GM12878 (cell line): ENCODE measurements around the gene NRP2. TPM values are rescaled to one million over a fixed set of nuclear protein-coding genes. Genes with fewer than 3 reads are reported as not detected.

ENCODE experiments used
- ATAC-seq: fragments of 200-7000 bp; cut with Tn5 transposase; 3 replicates; pipeline ENCODE4 v1.9.1; 2020; ENCODE audit warnings: mild to moderate bottlenecking, moderate library complexity
- BruUV-seq: library from RNA; stranded (reverse); fragments of 400-500 nt; replicated peaks from 2 replicates; lab custom pipeline; 2021; lab: Mats Ljungman, UMichigan
- CTCF ChIA-PET: fragments of 300-600 bp; sonication (Branson Sonifier 250); formaldehyde crosslinking; extraction: SDS; loops from one replicate; lab custom pipeline; 2021; ENCODE audit warnings: inconsistent platforms; lab: Yijun Ruan, JAX
- POLR2A ChIA-PET: fragments of 350-600 bp; formaldehyde crosslinking; extraction: SDS; loops from one replicate; lab custom pipeline; 2021; ENCODE audit warnings: inconsistent platforms; lab: Charles Lee
- RAD21 ChIA-PET: fragments of 300-600 bp; sonication (Branson Sonifier 250); formaldehyde crosslinking; loops from one replicate; lab custom pipeline; 2023; ENCODE audit warnings: antibody characterized with exemption; ENCODE audit not compliant: unreplicated experiment; lab: Charles Lee
- SMC1A ChIA-PET: fragments of 300-600 bp; sonication (Branson Sonifier 250); formaldehyde crosslinking; loops from one replicate; lab custom pipeline; 2023; ENCODE audit not compliant: unreplicated experiment, uncharacterized antibody; lab: Charles Lee
- DNase-seq: peaks from one replicate; pipeline ENCODE4 v3.0.0-alpha.2; 2011; ENCODE audit warnings: low read depth, low spot score
- FAIRE-seq: peaks from 3 replicates; lab custom pipeline; 2011; peaks lifted over from hg19 to GRCh38; lab: Jason Lieb, UNC
- H2AFZ ChIP-seq: 2 replicates; pipeline ENCODE4 v1.6.0; 2011; ENCODE audit warnings: low read depth, low read length, control low read depth; ENCODE audit not compliant: control insufficient read depth
- H3K27ac ChIP-seq: 2 replicates; pipeline ENCODE4 v1.5.1; 2011; ENCODE audit warnings: control low read depth; ENCODE audit not compliant: control insufficient read depth, insufficient read depth
- H3K27me3 ChIP-seq, 2 experiments: replicated peaks in 1 of 2; 2 replicates each; pipeline versions ENCODE4 v1.6.0 to v1.6.1; 2011; ENCODE audit warnings: low read length in 1 of 2; ENCODE audit not compliant: control insufficient read depth in 2 of 2, insufficient read depth in 2 of 2
- H3K36me3 ChIP-seq, 2 experiments: 2 replicates each; pipeline ENCODE4 v1.5.1; 2011; ENCODE audit warnings: low read length in 1 of 2; ENCODE audit not compliant: control insufficient read depth in 2 of 2, insufficient read depth in 2 of 2
- H3K4me1 ChIP-seq: 2 replicates; pipeline ENCODE4 v1.6.1; 2011; ENCODE audit warnings: mild to moderate bottlenecking, low read length, moderate library complexity, mixed read lengths; ENCODE audit not compliant: control insufficient read depth, insufficient read depth
- H3K4me2 ChIP-seq: 2 replicates; pipeline ENCODE4 v1.6.0; 2011; ENCODE audit warnings: control low read depth; ENCODE audit not compliant: control insufficient read depth, insufficient read depth
- H3K4me3 ChIP-seq: fragments of 200-600 bp; sonication (generic); 2 replicates; pipeline ENCODE4 v1.5.1; 2016
- H3K79me2 ChIP-seq: 2 replicates; pipeline ENCODE4 v1.6.0; 2011; ENCODE audit warnings: low read length; ENCODE audit not compliant: control insufficient read depth, insufficient read depth
- H3K9ac ChIP-seq: 2 replicates; pipeline ENCODE4 v1.8.0; 2011; ENCODE audit warnings: low read length, control low read depth, mixed read lengths; ENCODE audit not compliant: control insufficient read depth, insufficient read depth
- H3K9me3 ChIP-seq: replicated peaks from 3 replicates; pipeline ENCODE4 v1.5.1; 2011; ENCODE audit warnings: mild to moderate bottlenecking, low read length; ENCODE audit not compliant: control insufficient read depth, insufficient read depth
- H4K20me1 ChIP-seq: 2 replicates; pipeline ENCODE4 v1.6.0; 2011; ENCODE audit not compliant: control insufficient read depth, insufficient read depth
- CBX3 ChIP-seq: fragments of 200-600 bp; sonication (generic); IDR thresholded peaks from 2 replicates; pipeline ENCODE4 v1.6.1; 2016; ENCODE audit warnings: low read depth, borderline replicate concordance
- CEBPB ChIP-seq, 2 experiments: fragments of 150-350 bp in 1 of 2; IDR thresholded peaks; 2 replicates each; pipeline ENCODE4 v1.6.1; 2012 to 2014; ENCODE audit warnings: low read depth in 2 of 2, low read length in 2 of 2, borderline replicate concordance in 1 of 2, inconsistent platforms in 1 of 2
- RAD21 ChIP-seq: IDR thresholded peaks from 2 replicates; pipeline ENCODE4 v1.6.1; 2011; ENCODE audit warnings: mild to moderate bottlenecking, low read depth, low read length, moderate library complexity; ENCODE audit not compliant: insufficient read depth
- SIN3A ChIP-seq: IDR thresholded peaks from 2 replicates; pipeline ENCODE4 v1.6.1; 2012; ENCODE audit warnings: low read depth, low read length, improper control_type of control experiment
- SIX5 ChIP-seq: IDR thresholded peaks from 2 replicates; pipeline ENCODE4 v1.6.1; 2011; ENCODE audit warnings: mild to moderate bottlenecking, low read depth, low read length, moderate library complexity; ENCODE audit not compliant: severe bottlenecking
- SKIL ChIP-seq: fragments of 450-650 bp; IDR thresholded peaks from 2 replicates; pipeline ENCODE4 v1.6.1; 2017; ENCODE audit warnings: mild to moderate bottlenecking, low read depth, inconsistent platforms; ENCODE audit not compliant: poor library complexity, severe bottlenecking
- TARDBP ChIP-seq: IDR thresholded peaks from 2 replicates; pipeline ENCODE4 v1.6.1; 2016; ENCODE audit warnings: borderline replicate concordance
- WGBS: methylation state at CpG from one replicate; pipeline ENCODE4 v1.1.6; 2016; ENCODE audit warnings: low lambda C conversion rate; ENCODE audit not compliant: insufficient replicate concordance, insufficient coverage; ENCODE audit errors: missing lambda C conversion rate; 5-methylcytosine and 5-hydroxymethylcytosine counted together
- in situ Hi-C: fragments of 300-500 bp; cut with MboI; formaldehyde crosslinking; loops from 9 replicates; pipeline ENCODE4 v1.14.3; 2018; ENCODE audit warnings: mixed read lengths
- intact Hi-C: fragments of 100-400 bp; cut with micrococcal nuclease; formaldehyde crosslinking; loops from one replicate; pipeline ENCODE4 v1.14.2; 2022; ENCODE audit not compliant: unreplicated experiment
- polyA plus RNA-seq, 11 experiments: library from polyadenylated mRNA; depleted of rRNA in 4 of 11; unstranded in 6 of 11; stranded (reverse) in 5 of 11; fragments of >200 nt; fragmentation: Nextera tagmentation in 4 of 11; fragmentation: Illumina TruSeq in 1 of 11; extraction: Ambion mirVana in 4 of 11; extraction: Trizol in 1 of 11; gene quantifications; 1 replicate in 1 of 11; 2 replicates in 10 of 11; pipeline versions ENCODE4 v1.2.1 to v1.2.3, GENCODE V29; 2011 to 2016; ENCODE audit warnings: inconsistent platforms in 2 of 11, missing spikeins in 2 of 11, low read depth in 1 of 11
- total RNA-seq, 4 experiments: library from RNA; depleted of rRNA in 3 of 4; stranded (reverse); fragments of >200 nt in 3 of 4; fragmentation: Illumina TruSeq in 1 of 4; extraction: Trizol in 1 of 4; gene quantifications; 2 replicates each; pipeline versions ENCODE4 v1.2.1 to v1.2.3, GENCODE V29; 2013 to 2021
- TF ChIP-seq, protein P1 (sequence below): fragments of 450-650 bp; IDR thresholded peaks from 2 replicates; pipeline ENCODE4 v1.6.1; 2018; ENCODE audit warnings: borderline replicate concordance, mild to moderate bottlenecking; ENCODE audit not compliant: partially characterized antibody
- TF ChIP-seq, protein P2 (sequence below): fragments of 450-650 bp; IDR thresholded peaks from 2 replicates; pipeline ENCODE4 v1.6.1; 2016; ENCODE audit warnings: mild to moderate bottlenecking, moderate library complexity, borderline replicate concordance
- TF ChIP-seq, protein P3 (sequence below): fragments of 450-650 bp; IDR thresholded peaks from 2 replicates; pipeline ENCODE4 v1.6.1; 2016; ENCODE audit warnings: mild to moderate bottlenecking

Gene NRP2
- total and polyA plus RNA-seq, 10 of the 15 experiments (the other 5 are each of a cell fraction or from before 2014, with no cell fraction given), result 0.06 to 1.2 (median 0.46) TPM

GRCh38 chr2:205835923-205836322 is 153.6 kb downstream of the NRP2 start (continued):
- no peak for TF ChIP-seq SIX5
- TF ChIP-seq, all 136 proteins: peak for 0

GRCh38 chr2:205836477-205837221 is 154.3 kb downstream of the NRP2 start:
- POLR2A ChIA-PET, result no interaction called here
- FAIRE-seq (no peak), ATAC-seq (no peak), DNase-seq (no peak)
- Histone ChIP-seq H3K27me3 (no peaks in the 10 kb centered on the region), H3K36me3 (no peaks in the 10 kb centered on the region), H3K79me2 (no peaks in the 10 kb centered on the region), H3K4me3 (no peak overlapping the region), H3K4me2 (no peak overlapping the region), H2AFZ (no peak overlapping the region), H4K20me1 (no peaks in the 10 kb centered on the region), H3K9ac (no peak overlapping the region), H3K27ac (no peak overlapping the region), H3K9me3 (no peaks in the 10 kb centered on the region), H3K4me1 (no peaks in the 10 kb centered on the region)
- SMC1A ChIA-PET, result no interaction called here
- BruUV-seq, result no TSS peak
- in situ Hi-C loops (no loop called here), intact Hi-C loops (no loop called here)
- 32% methylated on average over 12 of the region's 13 CpGs for WGBS
- RAD21 ChIA-PET, result no interaction called here
- CTCF ChIA-PET, result interaction anchor here (0.8 to 1.1 kb wide), 2 partner anchors 12 to 24 kb away, joined by 3 read pairs; no protein-coding TSS in a partner anchor
- TF ChIP-seq, protein P1, sequence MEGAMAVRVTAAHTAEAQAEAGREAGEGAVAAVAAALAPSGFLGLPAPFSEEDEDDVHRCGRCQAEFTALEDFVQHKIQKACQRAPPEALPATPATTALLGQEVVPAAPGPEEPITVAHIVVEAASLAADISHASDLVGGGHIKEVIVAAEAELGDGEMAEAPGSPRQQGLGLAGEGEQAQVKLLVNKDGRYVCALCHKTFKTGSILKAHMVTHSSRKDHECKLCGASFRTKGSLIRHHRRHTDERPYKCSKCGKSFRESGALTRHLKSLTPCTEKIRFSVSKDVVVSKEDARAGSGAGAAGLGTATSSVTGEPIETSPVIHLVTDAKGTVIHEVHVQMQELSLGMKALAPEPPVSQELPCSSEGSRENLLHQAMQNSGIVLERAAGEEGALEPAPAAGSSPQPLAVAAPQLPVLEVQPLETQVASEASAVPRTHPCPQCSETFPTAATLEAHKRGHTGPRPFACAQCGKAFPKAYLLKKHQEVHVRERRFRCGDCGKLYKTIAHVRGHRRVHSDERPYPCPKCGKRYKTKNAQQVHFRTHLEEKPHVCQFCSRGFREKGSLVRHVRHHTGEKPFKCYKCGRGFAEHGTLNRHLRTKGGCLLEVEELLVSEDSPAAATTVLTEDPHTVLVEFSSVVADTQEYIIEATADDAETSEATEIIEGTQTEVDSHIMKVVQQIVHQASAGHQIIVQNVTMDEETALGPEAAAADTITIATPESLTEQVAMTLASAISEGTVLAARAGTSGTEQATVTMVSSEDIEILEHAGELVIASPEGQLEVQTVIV, result no peak
- TF ChIP-seq CEBPB (IDR thresholded peaks at IDR 0.05; ENCODE audit: borderline replicate concordance in 1 of 2, low read depth in 2 of 2, low read length in 2 of 2) (no peak), TARDBP (no peak), SKIL (no peak), SIN3A (no peak), CBX3 (no peak), RAD21 (no peak)
- TF ChIP-seq, protein P2, sequence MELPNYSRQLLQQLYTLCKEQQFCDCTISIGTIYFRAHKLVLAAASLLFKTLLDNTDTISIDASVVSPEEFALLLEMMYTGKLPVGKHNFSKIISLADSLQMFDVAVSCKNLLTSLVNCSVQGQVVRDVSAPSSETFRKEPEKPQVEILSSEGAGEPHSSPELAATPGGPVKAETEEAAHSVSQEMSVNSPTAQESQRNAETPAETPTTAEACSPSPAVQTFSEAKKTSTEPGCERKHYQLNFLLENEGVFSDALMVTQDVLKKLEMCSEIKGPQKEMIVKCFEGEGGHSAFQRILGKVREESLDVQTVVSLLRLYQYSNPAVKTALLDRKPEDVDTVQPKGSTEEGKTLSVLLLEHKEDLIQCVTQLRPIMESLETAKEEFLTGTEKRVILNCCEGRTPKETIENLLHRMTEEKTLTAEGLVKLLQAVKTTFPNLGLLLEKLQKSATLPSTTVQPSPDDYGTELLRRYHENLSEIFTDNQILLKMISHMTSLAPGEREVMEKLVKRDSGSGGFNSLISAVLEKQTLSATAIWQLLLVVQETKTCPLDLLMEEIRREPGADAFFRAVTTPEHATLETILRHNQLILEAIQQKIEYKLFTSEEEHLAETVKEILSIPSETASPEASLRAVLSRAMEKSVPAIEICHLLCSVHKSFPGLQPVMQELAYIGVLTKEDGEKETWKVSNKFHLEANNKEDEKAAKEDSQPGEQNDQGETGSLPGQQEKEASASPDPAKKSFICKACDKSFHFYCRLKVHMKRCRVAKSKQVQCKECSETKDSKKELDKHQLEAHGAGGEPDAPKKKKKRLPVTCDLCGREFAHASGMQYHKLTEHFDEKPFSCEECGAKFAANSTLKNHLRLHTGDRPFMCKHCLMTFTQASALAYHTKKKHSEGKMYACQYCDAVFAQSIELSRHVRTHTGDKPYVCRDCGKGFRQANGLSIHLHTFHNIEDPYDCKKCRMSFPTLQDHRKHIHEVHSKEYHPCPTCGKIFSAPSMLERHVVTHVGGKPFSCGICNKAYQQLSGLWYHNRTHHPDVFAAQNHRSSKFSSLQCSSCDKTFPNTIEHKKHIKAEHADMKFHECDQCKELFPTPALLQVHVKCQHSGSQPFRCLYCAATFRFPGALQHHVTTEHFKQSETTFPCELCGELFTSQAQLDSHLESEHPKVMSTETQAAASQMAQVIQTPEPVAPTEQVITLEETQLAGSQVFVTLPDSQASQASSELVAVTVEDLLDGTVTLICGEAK, result no peak
- TF ChIP-seq, protein P3, sequence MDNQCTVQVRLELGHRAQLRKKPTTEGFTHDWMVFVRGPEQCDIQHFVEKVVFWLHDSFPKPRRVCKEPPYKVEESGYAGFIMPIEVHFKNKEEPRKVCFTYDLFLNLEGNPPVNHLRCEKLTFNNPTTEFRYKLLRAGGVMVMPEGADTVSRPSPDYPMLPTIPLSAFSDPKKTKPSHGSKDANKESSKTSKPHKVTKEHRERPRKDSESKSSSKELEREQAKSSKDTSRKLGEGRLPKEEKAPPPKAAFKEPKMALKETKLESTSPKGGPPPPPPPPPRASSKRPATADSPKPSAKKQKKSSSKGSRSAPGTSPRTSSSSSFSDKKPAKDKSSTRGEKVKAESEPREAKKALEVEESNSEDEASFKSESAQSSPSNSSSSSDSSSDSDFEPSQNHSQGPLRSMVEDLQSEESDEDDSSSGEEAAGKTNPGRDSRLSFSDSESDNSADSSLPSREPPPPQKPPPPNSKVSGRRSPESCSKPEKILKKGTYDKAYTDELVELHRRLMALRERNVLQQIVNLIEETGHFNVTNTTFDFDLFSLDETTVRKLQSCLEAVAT, result no peak
